K562 (cell line): ENCODE data around the gene SERINC3. TPM values are rescaled to one million over a fixed set of nuclear protein-coding genes. Genes with fewer than 3 reads are reported as not detected.

ENCODE experiments used
- CTCFL ChIP-seq: IDR thresholded peaks from 2 replicates; pipeline ENCODE4 v1.6.1; 2011; ENCODE audit warnings: borderline replicate concordance, low read depth, mild to moderate bottlenecking, moderate library complexity, low read length; ENCODE audit not compliant: insufficient read depth, poor library complexity, severe bottlenecking
- EHMT2 ChIP-seq: fragments of 450-650 bp; IDR thresholded peaks from 2 replicates; pipeline ENCODE4 v1.6.1; 2018; ENCODE audit warnings: antibody characterized with exemption
- FIP1L1 ChIP-seq: fragments of 200-400 bp; formaldehyde crosslinking; IDR thresholded peaks from 2 replicates; pipeline ENCODE4 v1.6.1; 2018; ENCODE audit warnings: mild to moderate bottlenecking, low read depth, low read length; ENCODE audit not compliant: poor library complexity, severe bottlenecking
- FOXA3 ChIP-seq, 2 experiments: fragments of 450-650 bp in 1 of 2; sonication (generic) in 1 of 2; formaldehyde crosslinking; IDR thresholded peaks in 1 of 2; conservative IDR thresholded peaks in 1 of 2; 2 replicates each; pipeline versions ENCODE4 v1.4.0 to v1.8.0; 2020 to 2022; ENCODE audit warnings: mild to moderate bottlenecking in 2 of 2, missing genetic modification reagents in 1 of 2
- FOXK1 ChIP-seq: sonication (generic); formaldehyde crosslinking; IDR thresholded peaks from 2 replicates; pipeline ENCODE4 v1.8.0; 2022; ENCODE audit warnings: missing genetic modification reagents, mild to moderate bottlenecking, borderline replicate concordance
- JUNB ChIP-seq: fragments of 450-650 bp; formaldehyde crosslinking; conservative IDR thresholded peaks from 2 replicates; pipeline ENCODE4 v1.4.0; 2020; ENCODE audit warnings: mild to moderate bottlenecking
- MAZ ChIP-seq, 2 experiments: fragments of 450-650 bp in 1 of 2; sonication (generic) in 1 of 2; formaldehyde crosslinking; IDR thresholded peaks in 1 of 2; conservative IDR thresholded peaks in 1 of 2; 2 replicates each; pipeline versions ENCODE4 v1.4.0 to v1.5.0; 2020; ENCODE audit warnings: mild to moderate bottlenecking in 1 of 2, missing genetic modification reagents in 1 of 2
- RCOR1 ChIP-seq, 2 experiments: IDR thresholded peaks; 2 replicates each; pipeline ENCODE4 v1.6.1; 2012; ENCODE audit warnings: low read depth in 2 of 2, low read length in 2 of 2, borderline replicate concordance in 1 of 2, improper control_type of control experiment in 1 of 2
- SREBF2 ChIP-seq: sonication (generic); formaldehyde crosslinking; IDR thresholded peaks from 2 replicates; pipeline ENCODE4 v1.4.0; 2020; ENCODE audit warnings: mild to moderate bottlenecking, missing genetic modification reagents
- TSHZ1 ChIP-seq: fragments of 250-450 bp; sonication (Bioruptor Pico); IDR thresholded peaks from 2 replicates; pipeline ENCODE4 v1.4.0; 2020; ENCODE audit warnings: mild to moderate bottlenecking, moderate library complexity
- WHSC1 ChIP-seq: IDR thresholded peaks from one replicate; pipeline ENCODE4 v1.6.1; 2012; ENCODE audit warnings: low read length, control low read depth, inconsistent platforms
- ZFP30 ChIP-seq: fragments of 250-450 bp; sonication (Bioruptor Pico); IDR thresholded peaks from 2 replicates; pipeline ENCODE4 v1.8.0; 2022; ENCODE audit warnings: moderate library complexity, mild to moderate bottlenecking, inconsistent platforms, borderline replicate concordance
- ZNF280B ChIP-seq: fragments of 250-450 bp; sonication (Bioruptor Pico); IDR thresholded peaks from 2 replicates; pipeline ENCODE4 v1.5.1; 2021; ENCODE audit warnings: mild to moderate bottlenecking
- ZNF764 ChIP-seq: fragments of 250-450 bp; sonication (Bioruptor Pico); IDR thresholded peaks from 2 replicates; pipeline ENCODE4 v1.4.0; 2020; ENCODE audit warnings: low read depth, mild to moderate bottlenecking, moderate library complexity
- ZNF778 ChIP-seq: fragments of 450-650 bp; formaldehyde crosslinking; IDR thresholded peaks from 2 replicates; pipeline ENCODE4 v1.4.0; 2020; ENCODE audit warnings: mild to moderate bottlenecking, moderate library complexity
- ZNF785 ChIP-seq: fragments of 250-450 bp; sonication (Bioruptor Pico); IDR thresholded peaks from 2 replicates; pipeline ENCODE4 v1.4.0; 2020; ENCODE audit warnings: mild to moderate bottlenecking
- polyA plus RNA-seq, 8 experiments: library from polyadenylated mRNA; depleted of rRNA in 4 of 8; stranded (reverse) in 5 of 8; unstranded in 3 of 8; fragments of >200 nt; fragmentation: Nextera tagmentation in 2 of 8; fragmentation: Illumina TruSeq in 1 of 8; extraction: Ambion mirVana in 2 of 8; extraction: Trizol in 1 of 8; gene quantifications; 2 replicates each; pipeline versions ENCODE4 v1.2.1 to v1.2.3, GENCODE V29; 2011 to 2014; ENCODE audit warnings: inconsistent platforms in 1 of 8, missing spikeins in 1 of 8
- total RNA-seq, 7 experiments: library from RNA; depleted of rRNA in 6 of 7; stranded (reverse); fragments of >200 nt in 6 of 7; fragmentation: Illumina TruSeq in 2 of 7; extraction: Trizol in 2 of 7; gene quantifications; 2 replicates each; pipeline versions ENCODE4 v1.2.1 to v1.2.3, GENCODE V29; 2011 to 2021; ENCODE audit warnings: low replicate concordance in 1 of 7
- TF ChIP-seq, protein P1 (sequence below): sonication (generic); formaldehyde crosslinking; IDR thresholded peaks from 2 replicates; pipeline ENCODE4 v1.5.0; 2020; ENCODE audit warnings: missing genetic modification reagents

SERINC3 gene
- total and polyA plus RNA-seq, 9 of the 15 experiments (the other 6 are each of a cell fraction or from before 2014, with no cell fraction given) = 24.7 to 107 (median 48.8) TPM

- TF ChIP-seq SREBF2 (no peak), FOXA3 (CRISPR knock-in tag; conservative IDR thresholded peaks at IDR 0.05 in 1 of 2, IDR thresholded peaks at IDR 0.05 in 1 of 2) (peak in 1 of 2 experiments; percentile 97; a peak in 2 of 4 replicates), RCOR1 (IDR thresholded peaks at IDR 0.05; ENCODE audit: borderline replicate concordance in 1 of 2, low read depth in 2 of 2, low read length in 2 of 2) (peak in 1 of 2 experiments; percentile 36; a peak in 2 of 4 replicates), ZFP30 (CRISPR knock-in tag) (no peak), WHSC1 (no peak), FOXK1 (CRISPR knock-in tag) (no peak), JUNB (CRISPR knock-in tag) (no peak), FIP1L1 (no peak), ZNF764 (CRISPR knock-in tag) (0 out of 2 replicates have a peak, but pooled peaks have one; percentile 36), CTCFL (peak; percentile 48), TSHZ1 (CRISPR knock-in tag) (no peak), ZNF785 (CRISPR knock-in tag) (no peak), MAZ (CRISPR knock-in tag; conservative IDR thresholded peaks at IDR 0.05 in 1 of 2, IDR thresholded peaks at IDR 0.05 in 1 of 2) (peak; percentile 81 to 88), ZNF778 (no peak), ZNF280B (CRISPR knock-in tag) (no peak), EHMT2 (no peak)
- TF ChIP-seq, protein P1, sequence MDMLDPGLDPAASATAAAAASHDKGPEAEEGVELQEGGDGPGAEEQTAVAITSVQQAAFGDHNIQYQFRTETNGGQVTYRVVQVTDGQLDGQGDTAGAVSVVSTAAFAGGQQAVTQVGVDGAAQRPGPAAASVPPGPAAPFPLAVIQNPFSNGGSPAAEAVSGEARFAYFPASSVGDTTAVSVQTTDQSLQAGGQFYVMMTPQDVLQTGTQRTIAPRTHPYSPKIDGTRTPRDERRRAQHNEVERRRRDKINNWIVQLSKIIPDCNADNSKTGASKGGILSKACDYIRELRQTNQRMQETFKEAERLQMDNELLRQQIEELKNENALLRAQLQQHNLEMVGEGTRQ (CRISPR knock-in tag) = no peak
These were observed 45.9 kb downstream of the SERINC3 start, which contains the start of gene TTPAL (continued) for GRCh38 chr20:44475694-44476560.
